Right lobe of liver (tissue), 4 donors: ENCODE results near the gene GDPD4.

Source experiments
- CTCF ChIP-seq, 4 donors: fragments of 200-600 bp in 3 of 4; fragments of 450-650 bp in 1 of 4; IDR thresholded peaks; one replicate each; pipeline versions ENCODE4 v1.5.1 to v1.8.0; 2016 to 2022; ENCODE audit warnings: antibody characterized with exemption in 4 of 4, mild to moderate bottlenecking in 2 of 4
- POLR2A ChIP-seq: fragments of 450-650 bp; IDR thresholded peaks from one replicate; pipeline ENCODE4 v1.6.1; 2017; ENCODE audit warnings: antibody characterized with exemption, mild to moderate bottlenecking
- donor health status: DM: no; HTN: no; CAD: no.
- donor health status: DM: no; HTN: no; CAD: no.
- donor health status: DM: no; HTN: yes; CAD: no.

- TF ChIP-seq CTCF (IDR thresholded peaks at IDR 0.05) (no peak), POLR2A (no peak)
These were observed 57.0 kb downstream of the GDPD4 start for GRCh38 chr11:77244277-77245027.
